ENCODE measurements around the gene FBXO42.

- TF ChIP-seq, protein P1, sequence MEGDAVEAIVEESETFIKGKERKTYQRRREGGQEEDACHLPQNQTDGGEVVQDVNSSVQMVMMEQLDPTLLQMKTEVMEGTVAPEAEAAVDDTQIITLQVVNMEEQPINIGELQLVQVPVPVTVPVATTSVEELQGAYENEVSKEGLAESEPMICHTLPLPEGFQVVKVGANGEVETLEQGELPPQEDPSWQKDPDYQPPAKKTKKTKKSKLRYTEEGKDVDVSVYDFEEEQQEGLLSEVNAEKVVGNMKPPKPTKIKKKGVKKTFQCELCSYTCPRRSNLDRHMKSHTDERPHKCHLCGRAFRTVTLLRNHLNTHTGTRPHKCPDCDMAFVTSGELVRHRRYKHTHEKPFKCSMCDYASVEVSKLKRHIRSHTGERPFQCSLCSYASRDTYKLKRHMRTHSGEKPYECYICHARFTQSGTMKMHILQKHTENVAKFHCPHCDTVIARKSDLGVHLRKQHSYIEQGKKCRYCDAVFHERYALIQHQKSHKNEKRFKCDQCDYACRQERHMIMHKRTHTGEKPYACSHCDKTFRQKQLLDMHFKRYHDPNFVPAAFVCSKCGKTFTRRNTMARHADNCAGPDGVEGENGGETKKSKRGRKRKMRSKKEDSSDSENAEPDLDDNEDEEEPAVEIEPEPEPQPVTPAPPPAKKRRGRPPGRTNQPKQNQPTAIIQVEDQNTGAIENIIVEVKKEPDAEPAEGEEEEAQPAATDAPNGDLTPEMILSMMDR (conservative IDR thresholded peaks at IDR 0.05; ENCODE audit: low read depth in 2 of 2), result no peak
- TF ChIP-seq EZH2 (IDR thresholded peaks at IDR 0.05; ENCODE audit: low read depth, unreplicated experiment) (no peak), POLR2AphosphoS5 (IDR thresholded peaks at IDR 0.05; ENCODE audit: low read depth) (no peak), NANOG (IDR thresholded peaks at IDR 0.05; ENCODE audit: borderline replicate concordance) (no peak), JUNB (IDR thresholded peaks at IDR 0.05; ENCODE audit: unreplicated experiment) (no peak), REST (IDR thresholded peaks at IDR 0.05; ENCODE audit: unreplicated experiment) (no peak), CREB1 (CRISPR knock-in tag; IDR thresholded peaks at IDR 0.05; ENCODE audit: low read depth) (no peak), EZH2phosphoT487 (IDR thresholded peaks at IDR 0.05; ENCODE audit: unreplicated experiment) (no peak)
- TF ChIP-seq, protein P2, sequence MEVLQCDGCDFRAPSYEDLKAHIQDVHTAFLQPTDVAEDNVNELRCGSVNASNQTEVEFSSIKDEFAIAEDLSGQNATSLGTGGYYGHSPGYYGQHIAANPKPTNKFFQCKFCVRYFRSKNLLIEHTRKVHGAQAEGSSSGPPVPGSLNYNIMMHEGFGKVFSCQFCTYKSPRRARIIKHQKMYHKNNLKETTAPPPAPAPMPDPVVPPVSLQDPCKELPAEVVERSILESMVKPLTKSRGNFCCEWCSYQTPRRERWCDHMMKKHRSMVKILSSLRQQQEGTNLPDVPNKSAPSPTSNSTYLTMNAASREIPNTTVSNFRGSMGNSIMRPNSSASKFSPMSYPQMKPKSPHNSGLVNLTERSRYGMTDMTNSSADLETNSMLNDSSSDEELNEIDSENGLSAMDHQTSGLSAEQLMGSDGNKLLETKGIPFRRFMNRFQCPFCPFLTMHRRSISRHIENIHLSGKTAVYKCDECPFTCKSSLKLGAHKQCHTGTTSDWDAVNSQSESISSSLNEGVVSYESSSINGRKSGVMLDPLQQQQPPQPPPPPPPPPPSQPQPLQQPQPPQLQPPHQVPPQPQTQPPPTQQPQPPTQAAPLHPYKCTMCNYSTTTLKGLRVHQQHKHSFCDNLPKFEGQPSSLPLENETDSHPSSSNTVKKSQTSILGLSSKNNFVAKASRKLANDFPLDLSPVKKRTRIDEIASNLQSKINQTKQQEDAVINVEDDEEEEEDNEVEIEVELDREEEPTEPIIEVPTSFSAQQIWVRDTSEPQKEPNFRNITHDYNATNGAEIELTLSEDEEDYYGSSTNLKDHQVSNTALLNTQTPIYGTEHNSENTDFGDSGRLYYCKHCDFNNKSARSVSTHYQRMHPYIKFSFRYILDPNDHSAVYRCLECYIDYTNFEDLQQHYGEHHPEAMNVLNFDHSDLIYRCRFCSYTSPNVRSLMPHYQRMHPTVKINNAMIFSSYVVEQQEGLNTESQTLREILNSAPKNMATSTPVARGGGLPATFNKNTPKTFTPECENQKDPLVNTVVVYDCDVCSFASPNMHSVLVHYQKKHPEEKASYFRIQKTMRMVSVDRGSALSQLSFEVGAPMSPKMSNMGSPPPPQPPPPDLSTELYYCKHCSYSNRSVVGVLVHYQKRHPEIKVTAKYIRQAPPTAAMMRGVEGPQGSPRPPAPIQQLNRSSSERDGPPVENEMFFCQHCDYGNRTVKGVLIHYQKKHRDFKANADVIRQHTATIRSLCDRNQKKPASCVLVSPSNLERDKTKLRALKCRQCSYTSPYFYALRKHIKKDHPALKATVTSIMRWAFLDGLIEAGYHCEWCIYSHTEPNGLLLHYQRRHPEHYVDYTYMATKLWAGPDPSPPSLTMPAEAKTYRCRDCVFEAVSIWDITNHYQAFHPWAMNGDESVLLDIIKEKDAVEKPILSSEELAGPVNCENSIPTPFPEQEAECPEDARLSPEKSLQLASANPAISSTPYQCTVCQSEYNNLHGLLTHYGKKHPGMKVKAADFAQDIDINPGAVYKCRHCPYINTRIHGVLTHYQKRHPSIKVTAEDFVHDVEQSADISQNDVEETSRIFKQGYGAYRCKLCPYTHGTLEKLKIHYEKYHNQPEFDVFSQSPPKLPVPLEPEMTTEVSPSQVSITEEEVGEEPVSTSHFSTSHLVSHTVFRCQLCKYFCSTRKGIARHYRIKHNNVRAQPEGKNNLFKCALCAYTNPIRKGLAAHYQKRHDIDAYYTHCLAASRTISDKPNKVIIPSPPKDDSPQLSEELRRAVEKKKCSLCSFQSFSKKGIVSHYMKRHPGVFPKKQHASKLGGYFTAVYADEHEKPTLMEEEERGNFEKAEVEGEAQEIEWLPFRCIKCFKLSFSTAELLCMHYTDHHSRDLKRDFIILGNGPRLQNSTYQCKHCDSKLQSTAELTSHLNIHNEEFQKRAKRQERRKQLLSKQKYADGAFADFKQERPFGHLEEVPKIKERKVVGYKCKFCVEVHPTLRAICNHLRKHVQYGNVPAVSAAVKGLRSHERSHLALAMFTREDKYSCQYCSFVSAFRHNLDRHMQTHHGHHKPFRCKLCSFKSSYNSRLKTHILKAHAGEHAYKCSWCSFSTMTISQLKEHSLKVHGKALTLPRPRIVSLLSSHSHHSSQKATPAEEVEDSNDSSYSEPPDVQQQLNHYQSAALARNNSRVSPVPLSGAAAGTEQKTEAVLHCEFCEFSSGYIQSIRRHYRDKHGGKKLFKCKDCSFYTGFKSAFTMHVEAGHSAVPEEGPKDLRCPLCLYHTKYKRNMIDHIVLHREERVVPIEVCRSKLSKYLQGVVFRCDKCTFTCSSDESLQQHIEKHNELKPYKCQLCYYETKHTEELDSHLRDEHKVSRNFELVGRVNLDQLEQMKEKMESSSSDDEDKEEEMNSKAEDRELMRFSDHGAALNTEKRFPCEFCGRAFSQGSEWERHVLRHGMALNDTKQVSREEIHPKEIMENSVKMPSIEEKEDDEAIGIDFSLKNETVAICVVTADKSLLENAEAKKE (CRISPR knock-in tag; IDR thresholded peaks at IDR 0.05), result no peak
Observed at GRCh38 chr1:16398371-16398953, 46.2 kb upstream of the FBXO42 start.
